ENCODE measurements around the gene SMU1.

The SMU1 gene

DNA sequence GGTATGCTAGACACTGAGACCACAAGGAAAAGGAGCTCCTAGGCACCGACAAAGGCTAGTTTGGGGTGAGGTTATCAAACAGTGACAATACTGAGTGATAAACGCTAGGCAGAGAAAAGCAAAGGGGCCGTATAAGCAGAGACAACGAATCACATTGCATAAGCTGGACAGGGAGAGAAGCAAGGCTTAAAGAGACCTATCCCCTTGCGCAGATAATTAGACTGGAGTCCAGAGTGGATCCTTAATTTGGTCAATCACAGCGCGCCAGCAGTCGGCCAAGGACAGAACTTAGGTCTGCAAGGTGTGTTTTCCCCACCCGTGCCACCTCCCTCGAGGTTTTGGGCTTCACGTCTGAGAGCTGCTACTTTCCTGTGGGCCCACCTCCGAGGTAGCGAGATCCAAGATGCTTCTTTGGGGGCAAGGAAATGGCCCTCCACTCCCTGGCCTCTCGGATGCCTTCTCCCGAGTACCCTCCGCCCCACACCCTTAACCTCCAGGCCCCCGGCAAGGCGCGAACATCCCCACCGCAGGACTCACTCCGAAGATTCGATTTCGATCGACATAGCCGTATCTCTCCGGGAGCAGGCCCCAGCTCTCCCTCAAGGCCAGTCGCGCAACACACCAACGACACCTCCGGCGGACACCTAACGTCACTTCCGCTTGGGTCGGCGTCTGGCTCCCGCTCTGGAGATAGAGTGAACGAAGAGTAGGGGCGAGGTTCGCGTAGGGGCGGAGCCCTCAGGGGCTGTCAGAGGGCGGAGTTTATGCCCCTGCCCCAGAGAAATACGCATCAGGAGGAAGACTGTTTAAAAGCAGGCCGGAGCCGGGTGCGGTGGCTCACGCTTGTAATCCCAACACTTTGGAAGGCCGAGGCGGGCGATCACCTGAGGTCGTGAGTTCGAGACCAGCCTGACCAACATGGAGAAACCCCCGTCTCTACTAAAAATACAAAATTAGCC, at the start of gene SMU1:
Gene SMU1 (minus strand): TSS at position 629 of the 959 bp plus-strand sequence. CDS start 66 bp downstream, at position 563.
- DNase-seq, result peak; percentile 96

DNA sequence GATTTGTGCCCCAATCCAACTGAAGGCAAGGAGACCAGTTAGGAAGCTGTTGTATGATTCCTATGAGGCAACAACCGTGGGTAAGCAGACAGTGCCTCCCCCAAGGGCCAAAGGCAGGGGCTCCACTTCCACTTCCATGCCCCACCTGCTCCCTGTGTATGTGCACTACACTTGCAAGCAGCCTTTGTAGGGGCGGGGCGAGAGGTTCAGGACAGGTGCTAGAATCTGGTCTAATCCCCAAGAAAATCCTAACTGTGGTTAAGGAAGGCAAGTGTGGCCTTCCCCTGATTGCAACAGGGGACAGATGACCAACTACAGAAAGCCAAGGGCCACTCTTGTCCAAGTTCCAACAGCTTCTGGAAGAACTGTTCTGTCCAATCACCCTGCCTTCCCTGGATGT, 49.0 kb upstream of the SMU1 start:
- no peak for DNase-seq

DNA sequence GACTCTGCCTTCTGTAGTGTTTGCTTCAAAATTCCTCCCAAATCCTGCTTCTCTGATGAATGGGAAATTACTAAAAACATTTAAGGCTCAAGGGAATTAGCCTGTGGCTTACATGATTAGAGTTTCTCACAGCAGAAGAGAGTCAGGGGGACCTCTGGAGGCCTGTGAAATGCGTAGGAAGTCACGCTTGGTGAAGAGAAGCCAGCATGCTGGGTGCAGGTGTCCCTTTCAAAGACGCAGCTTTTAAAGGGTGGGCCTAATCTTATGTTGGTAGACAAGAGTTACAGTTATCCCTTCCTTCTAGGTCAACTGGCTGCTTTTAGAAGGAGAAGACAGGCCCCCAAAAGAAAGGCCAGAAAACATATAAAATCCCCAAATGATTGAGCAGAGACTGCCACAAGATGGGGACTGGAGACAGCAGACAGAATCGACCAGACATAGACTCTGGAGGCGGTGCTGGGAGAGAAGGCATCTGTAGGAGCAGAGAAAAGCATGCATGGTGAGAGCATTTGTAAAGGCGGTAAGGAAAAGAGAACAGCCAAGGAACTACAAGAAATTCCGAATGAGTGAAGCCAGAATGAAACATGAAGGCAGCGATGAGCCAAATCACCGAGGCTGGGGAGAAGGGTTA, 48.4 kb upstream of the SMU1 start:
- DNase-seq, result no peak

DNA sequence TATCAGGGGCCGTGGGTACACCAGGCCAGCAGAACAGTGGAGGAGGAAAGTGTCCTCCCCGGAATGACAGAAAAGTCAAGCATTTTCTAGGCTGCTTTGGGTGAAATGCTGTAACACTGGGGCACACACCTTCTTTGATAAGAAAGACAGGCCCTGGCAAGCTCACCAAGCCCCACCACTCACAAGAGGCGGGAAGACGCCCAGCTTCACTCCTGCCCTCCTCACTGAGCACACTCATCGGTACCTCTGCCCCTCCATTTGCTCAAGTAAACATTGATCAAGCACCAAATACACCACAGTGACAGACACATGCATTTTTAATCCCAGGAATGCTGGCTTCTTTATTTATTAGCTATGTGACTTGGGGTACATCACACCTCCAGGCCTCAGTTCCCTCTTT, 47.6 kb upstream of the SMU1 start:
- no peak for DNase-seq

DNA sequence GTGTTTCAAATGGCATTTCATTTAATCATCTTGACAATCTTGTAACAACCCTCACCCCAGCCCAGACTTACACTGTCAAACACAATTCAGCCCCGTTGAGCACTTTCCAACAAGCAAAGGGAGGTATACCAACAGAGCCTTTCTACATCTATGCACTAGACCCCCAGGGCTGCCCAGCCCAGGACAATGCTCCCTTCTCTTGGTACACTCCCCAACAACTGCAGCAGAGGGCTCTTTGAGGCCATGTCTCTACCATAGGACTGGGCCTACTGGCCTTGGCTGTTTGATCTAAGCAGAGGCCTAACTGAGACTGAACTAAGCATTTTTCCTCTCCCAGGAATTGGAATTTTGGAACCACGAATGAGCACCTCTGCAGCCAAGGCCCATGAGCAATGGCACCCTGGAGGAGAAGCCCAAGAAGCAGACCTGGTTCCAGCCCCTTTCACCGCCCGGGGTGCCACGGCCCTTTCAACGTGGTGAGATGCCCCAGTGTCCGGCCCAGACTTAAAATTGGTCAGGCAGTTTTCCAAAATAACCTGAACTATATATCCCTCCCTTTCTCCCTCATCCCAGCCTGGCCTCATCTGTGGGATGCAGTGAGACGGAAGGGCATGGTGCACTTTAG, 47.0 kb upstream of the SMU1 start:
- DNase-seq, result no peak

DNA sequence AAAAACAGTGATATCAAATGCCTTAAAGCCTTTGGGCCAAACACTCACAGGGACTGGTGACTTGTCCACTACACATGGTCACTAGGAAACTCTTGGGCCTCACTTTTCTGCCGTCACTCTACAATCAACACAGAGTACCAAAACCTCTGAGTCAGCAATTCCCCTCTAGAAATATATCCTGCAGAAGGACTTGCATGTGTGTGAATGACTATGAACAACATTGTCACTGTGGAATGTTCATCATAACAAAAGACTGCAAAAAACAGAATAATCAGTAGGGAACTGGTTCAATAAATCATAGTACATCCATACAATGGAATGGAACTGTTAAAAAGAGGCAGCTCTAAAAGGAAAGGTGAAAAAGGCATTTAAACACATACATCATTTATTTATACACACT, 44.1 kb upstream of the SMU1 start:
- no peak for DNase-seq

DNA sequence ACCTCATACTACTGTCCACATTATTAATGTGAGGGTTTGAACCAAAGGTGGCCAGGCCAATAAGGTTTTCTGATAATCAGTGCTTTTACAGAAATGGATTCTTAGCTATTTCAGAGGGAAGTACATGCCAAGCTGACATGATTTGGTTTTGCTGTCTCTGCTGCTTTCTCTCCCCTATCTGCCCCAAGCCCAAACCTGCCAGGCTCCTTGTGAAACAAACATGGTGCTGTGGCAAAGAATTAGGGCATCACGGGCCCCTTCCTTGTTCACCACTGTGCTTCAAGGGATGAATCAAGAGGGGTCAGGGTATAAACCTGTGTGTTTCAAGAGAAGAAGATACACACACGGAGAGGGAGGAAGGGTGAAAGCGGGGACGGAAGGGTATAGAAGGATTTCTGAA, 41.3 kb upstream of the SMU1 start:
- no peak for DNase-seq

DNA sequence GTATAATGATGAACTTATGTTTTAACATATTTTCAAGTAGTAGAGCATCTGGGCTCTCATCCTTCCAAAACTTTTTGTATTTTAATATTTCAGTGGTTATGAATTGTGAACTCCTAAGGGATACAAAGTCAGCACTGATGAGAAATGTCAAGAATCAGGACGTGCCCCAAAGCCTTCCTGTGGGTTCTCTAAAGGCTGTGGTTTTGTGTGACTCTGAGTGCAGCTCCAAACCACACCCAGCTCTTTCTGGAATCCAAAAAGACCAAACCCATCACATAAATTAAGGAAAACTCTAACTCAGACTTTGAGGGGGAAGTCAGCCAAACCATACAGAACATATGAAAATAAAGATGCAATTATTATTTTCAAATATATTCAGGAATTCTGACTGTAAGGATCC, 40.8 kb upstream of the SMU1 start:
- DNase-seq, result no peak

DNA sequence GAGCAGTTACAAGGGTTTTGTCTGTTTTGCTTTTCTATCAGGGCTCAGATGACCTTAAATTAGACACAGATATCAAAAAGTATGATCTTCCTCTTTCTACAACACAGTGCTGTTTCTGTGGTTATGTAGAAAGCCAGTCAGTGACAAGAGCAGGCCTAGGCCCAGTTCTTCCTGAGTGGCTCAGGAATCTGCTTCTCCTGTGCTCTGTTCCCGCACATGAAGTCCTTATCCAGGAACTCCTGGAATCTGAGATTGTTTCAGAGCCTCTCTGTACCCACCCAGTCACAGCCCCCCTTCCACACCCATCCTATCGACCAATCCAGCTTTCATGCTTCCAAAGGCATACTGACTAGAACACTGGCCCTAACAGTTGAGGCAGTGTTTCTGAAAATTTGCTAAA, 40.4 kb upstream of the SMU1 start:
- DNase-seq, result no peak

DNA sequence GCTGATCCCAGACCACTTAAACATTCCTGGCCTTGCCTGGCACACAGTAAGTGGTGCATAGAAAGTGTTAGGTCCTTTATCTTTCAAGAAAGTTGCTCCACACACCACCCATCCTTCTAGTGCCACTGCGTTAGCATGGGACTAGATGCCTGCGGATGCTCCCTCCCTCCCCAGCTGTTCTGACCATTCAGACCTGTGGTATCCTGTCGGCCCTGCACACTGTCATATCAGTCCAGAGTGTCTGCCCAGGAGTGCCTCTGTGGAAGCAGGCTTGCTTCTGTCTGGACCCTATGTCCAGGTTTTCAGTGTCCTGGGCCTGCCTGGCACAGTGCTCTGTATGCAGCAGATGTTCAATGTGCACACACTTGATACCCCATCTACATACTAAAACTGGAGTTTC, 38.3 kb upstream of the SMU1 start:
- no peak for DNase-seq

DNA sequence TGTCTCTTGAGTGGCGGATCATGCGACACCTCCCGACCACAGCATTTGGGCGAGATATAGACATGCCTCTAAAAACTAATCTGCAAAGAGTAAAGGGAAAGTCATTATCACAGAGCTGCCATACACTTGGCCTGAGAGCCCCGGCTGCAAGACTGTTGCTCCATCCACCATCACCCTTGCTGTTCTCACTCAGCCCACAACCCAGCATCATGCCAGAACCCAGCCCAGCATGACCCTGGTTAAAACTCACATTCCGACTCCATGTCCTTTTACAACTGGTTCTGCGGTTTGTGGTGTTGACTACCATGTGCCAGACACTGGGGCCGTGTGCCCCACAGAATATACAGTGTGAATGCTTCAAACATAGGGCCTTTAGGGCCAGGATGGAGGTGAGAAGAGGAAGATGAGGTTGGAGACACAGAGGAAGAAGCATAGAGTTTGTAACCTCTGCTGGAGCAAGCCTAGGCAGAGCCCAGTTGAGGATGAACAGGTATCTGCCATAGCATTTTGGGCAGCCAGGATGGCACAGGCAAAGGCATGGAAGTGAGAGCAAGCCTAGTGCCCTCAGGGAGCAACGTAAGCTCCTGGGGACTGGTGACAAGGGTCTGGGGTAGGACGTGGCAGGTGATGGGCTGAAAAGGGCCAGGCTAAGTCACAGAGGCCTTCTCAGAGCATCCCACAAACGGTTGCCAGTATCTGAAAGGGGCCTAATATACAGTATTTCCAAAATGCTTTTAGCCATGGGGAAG, 37.5 kb upstream of the SMU1 start:
- DNase-seq, result no peak

DNA sequence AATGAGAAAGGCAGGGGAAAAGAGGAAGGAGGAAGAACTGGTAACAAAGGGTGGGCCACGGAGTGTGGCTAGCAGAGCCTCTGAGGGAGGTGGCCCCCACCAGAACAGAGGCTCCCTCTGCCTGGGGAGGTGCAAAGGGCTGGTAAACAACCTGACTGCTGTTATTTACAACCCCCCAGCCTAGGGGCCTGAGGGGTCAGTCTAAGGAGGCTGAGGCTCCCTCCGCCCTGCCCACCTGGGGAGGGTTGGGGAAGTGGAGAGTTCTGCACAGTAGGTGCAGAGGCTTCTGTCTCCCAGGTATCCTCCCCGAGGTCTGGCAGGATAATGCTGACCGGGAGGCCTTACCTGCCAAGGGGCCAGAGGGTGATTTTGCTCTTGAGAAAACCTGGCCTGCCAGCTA, 35.6 kb upstream of the SMU1 start:
- DNase-seq, result no peak

DNA sequence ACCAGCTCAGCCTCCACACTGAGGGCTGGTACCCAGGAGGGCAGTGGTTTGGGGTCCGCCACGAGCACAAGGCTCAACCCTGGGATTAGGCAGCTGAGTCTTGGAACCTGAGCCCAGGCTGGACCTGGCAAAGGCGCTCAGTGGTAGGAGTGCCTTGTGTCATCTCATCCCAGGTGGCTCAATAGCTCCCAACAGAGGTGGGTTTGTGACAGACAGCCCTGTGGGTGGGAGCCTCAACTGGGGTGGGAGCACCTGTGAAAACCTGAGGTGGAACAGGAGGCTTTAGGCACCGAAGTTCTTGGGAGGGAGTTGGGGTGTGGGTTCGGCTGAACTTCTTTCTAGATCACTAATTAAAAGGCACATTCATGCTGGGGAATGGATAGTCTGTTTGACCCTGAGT, 35.2 kb upstream of the SMU1 start:
- no peak for DNase-seq

DNA sequence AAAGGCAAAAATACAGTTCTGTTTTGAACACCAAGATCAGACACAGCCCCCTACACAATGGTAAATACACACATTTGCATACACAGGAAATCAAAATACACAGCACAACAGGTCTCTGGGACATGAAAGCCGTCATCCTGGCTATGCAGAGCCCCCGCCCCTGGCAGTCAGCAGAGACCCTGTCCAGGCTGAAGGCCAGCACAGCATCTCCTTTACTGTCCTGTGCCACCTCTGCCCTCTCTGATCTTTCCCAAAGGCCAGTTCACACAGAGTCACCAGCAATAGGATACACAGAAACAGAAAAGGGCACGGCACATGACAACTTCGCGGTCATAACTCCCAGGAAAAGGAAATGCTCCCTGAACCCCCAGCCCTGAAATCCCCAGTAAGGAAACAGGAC, 34.2 kb upstream of the SMU1 start:
- DNase-seq, result no peak

DNA sequence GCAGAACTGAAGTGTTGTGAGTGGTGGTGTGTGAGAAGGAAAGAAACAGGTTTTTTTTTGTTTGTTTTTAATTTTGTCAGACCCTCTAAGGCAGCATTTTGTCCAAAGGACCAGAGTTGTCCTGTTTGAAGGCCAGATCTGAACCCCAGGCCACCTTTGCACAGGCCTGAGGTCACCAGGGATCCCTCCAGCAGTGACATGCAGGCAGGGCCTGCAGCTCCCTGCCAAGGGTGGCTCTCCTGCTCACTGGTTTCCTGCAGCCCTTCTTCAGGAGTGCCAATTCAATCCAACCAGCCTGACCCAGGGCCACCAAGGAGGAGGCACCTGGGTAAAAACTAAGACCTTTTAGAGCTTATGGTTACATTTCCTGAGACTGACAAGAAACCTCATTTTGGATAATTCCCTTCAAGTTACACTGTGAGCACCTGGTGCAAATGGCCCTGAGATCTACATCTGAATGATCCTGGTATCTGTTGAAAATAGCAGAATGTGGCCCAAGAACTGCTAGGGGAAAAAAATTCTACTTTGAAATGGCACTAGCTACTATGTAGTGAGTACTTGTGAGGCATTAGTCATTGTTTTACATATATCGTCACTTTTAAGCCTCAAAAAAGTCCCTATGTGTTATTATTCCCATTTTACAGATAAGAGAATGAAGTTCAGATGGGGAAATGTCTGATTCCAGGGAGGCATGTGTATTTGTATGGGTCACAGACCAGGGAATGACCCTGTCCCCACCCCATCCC, 33.5 kb upstream of the SMU1 start:
- no peak for DNase-seq

DNA sequence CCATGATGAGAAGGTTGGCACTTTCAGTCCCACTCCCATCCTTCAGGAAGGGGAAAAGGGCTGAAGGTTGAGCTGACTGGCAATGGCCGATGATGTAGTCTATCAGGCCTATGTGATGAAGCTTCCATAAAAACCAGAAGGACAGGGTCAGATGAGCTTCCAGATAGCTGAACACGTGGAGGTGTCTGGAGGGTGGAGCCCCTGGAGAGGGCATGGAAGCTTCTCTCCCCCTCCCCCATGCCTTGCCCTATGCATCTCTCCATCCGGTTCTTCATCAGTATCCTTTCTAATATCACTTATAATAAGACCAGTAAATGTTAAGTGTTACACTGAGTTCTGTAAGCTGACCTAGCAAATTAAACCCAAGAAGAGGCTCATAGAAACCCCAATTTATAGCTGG, 32.6 kb upstream of the SMU1 start:
- DNase-seq, result no peak

DNA sequence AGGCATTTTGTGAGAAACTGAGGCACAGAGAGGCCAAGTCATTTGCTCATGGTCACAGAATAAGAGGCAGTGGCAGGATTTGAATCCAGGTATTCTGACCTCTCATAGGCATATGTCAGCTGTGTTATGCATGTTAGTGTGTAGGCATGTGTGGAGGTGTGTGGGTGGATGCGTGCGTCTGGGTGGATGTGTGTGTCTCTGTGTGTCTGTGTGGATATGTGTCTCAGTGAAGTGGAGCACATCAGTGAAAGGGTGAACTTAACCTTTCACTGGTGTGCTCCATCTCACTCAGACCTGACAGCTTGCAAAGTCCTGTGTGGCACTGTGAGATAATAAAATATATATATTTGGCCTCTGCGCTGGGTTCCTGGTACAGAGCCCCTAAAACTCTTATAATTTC, 32.0 kb upstream of the SMU1 start:
- no peak for DNase-seq

DNA sequence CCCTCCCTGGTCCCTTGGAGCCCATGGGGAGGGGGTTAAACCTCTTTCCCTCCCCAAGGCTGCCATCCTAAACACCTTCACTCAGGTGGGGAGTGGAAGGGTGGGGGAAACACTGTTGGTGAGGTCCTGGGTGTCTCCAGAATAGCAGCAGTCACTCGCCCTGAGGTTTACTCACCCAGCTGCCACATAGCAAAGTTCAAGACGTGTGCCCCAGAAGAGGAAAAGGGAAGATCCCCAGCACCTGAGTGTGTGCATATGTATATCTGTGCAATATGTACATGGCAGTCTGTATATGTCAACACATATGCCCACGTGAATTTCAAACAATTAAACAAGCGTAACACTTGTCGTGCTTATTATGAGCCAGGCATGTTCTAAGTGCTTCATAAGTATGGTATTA, 31.3 kb upstream of the SMU1 start:
- DNase-seq, result no peak

DNA sequence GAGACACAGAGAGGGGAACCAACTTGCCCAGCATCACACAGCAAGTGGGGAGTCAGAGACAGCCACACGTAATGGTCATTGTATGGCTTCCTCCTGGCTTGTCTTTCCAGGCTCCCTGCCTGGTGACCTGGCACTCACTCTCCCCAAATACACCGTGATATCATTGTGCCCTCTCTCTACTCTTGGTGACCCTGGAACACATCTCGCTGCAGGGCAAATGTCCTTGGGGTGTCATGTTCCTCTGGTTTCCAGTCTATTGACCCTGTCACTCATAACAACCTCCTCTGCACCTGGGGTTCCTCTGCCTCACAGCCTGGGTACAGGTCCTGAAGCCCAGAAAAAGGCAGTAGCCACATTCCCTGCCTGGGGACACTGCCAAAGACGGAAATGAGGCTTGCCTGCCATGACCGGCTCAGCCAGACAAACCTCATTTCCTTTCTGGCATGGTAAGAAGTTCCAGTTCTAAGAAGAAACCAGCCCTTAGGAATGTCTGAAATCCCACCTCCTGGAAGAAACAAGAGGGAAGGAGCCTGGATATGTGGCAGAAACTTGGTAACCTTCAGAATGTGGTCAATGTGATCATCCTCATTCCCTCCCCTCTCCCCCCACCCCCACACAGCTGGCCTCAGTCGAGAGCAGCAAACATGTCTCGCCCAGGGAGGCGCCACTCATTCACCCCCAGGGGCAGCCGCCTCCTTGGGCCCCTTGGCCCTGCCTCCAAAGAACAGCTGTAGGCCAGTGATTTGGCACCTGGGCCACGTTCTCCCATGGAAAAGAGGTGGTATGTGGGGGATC, 30.6 kb upstream of the SMU1 start:
- no peak for DNase-seq

DNA sequence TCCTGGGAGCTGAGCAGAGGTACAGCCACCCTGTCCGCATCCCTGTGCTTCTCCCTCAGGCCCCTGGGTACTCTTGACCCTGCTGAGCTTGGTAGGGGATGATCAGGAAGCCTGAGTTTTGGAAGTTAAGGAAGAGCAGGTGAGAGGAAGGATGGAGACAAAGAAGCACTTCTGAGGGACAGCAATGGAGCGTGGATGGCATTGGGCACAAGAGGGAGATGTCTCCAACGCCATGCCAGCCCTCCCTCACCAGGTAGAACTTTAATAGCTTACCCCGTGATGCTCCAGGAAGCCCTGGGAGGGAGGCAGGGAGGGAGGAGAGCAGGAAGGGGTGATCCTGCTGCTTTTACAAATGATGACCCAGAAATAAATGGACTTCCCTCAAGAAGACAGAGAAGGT, 29.9 kb upstream of the SMU1 start:
- DNase-seq, result no peak

DNA sequence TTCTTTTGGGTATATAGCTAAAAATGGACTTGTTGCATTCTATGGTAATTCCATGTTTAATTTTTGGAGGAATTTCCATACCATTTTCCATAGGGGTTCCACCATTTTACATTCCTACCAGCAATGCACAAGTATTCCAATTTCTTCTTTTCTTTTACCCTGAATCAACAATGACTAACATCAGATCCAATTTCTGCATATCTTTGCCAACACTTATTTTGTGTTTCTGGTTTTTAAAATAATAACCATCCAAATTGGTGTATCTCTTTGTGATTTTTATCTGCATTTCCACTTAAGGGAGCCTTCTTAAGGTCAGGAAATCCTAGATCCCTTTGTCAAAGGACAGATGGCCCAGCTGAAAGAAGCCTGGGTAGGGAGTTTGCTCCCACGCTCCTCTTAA, 29.5 kb upstream of the SMU1 start:
- DNase-seq, result no peak

DNA sequence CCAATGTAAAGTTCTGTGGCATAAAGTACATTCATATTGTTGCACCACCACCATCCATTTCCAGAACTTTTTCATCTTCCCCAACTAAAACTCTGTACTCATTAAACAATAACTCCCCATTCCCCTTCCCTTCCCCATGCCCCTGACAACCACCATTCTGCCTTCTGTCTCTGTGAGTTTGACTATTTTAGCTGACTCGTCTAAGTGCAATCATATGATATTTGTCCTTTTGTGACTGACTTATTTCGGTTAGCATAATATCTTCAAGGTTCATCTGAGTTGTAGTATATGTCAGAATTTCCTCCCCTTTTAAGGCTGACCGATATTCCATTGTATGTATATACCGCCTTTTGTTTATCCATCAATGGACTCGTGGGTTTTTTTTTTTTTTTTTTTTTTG, 29.0 kb upstream of the SMU1 start:
- no peak for DNase-seq
